AG20443 (cell line): Measurements from ENCODE around the gene LGR4.
"Not testable (repeated sequence)": the region's sequence is repeated elsewhere in the genome, so short reads cannot be mapped to it uniquely, and the experiment has no call there.

Experiments used
- DNase-seq: peaks from one replicate; pipeline ENCODE4 v3.0.0; 2012; ENCODE audit warnings: low spot score, mixed read lengths

LGR4 gene

DNA sequence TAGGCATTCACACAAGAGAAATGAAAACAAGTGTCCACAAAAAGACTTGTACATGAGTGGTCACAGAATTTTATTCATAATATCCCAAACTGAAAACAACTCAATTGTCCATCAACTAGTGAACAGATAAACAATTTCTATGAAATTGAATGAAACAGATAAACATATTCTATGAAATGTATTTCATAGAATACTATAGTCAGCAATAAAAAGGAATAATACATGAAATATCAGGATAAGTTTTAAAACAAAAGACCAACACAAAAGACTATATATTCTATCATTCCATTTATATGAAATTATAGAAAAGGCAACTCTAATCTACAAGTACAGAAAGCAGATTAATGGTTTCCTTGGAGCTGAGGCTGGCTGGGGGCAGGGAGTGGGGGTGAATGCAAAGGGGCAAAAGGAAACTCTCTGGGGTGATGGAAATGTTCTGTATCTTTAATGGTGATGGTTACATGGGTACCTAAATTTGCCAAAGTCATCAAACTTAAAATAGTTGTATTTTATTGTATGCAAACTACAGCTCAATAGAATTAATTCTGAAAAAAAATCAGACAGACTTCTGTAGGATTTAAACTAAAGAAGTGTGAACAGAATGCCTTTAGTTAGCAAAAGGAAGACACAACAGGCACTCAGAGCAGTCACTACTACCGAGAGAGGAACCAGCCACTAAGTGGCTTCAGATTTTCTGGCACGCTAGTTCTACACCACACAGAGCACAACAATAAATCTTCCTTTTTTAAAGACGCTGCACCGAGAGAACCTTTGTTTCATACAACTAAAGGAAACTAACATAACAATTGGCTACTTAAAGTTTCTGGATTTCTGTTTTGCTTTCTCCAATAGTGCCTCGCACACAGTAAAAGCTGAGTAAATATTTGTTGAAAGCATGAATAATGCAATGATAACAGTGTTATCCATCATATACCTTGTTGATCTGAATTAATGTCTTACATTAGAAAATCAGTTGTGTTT, 124.9 kb downstream of the LGR4 start:
- no peak for DNase-seq

DNA sequence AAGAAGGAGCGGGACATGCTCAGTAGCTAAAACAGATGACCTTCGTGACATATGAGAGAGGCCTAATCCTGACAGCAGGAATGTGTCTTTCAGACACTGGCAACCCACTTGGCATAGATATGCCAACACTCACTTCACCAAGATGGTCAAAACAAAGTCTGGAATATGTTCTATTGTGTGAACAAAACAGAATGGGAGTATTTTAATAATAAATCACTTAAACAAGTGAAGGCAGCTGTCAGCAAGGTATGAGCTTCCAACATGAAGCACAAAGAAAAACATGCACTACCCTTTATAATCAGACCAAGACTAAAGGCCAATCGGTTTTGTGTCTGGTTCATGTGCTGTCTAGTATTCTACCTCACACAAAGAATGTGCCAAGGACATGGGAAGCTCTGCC, 132.6 kb downstream of the LGR4 start:
- no peak for DNase-seq

DNA sequence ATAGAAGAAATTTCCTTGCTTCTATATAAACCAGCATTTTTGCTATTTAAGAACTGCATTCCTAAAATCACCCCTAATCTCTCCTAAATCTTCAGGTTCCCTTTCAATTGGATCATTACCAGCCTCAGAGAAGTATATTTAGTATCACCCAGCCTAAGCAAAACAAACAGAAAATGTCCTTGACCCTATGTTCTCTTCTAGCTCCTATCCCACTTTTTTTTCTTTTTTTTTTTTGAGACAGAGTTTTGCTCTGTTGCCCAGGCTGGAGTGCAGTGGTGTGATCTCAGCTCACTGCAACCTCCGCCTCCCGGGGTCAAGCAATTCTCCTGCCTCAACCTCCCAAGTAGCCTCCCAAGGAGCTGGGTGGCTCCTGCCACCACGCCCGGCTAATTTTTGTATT, 137.8 kb downstream of the LGR4 start:
- DNase-seq, result not testable (repeated sequence)

DNA sequence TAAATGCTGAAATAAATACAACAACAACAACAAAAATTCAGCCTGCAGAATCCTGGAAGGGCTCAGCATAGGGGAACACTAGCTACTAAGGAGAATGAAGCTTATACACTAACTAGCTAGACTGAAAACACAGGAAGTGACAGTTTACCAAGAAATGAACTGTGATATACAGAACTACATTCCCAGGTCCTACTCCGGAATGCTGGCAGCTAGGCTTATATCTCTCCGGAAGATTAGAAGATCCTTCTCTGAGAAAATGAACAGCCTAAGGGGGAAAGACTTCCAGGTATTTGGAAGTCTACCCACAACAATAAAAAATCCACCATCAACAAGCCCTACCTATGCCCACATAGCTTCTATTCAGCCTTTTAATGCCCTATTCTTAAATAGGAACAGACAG, 140.6 kb downstream of the LGR4 start:
- no peak for DNase-seq

DNA sequence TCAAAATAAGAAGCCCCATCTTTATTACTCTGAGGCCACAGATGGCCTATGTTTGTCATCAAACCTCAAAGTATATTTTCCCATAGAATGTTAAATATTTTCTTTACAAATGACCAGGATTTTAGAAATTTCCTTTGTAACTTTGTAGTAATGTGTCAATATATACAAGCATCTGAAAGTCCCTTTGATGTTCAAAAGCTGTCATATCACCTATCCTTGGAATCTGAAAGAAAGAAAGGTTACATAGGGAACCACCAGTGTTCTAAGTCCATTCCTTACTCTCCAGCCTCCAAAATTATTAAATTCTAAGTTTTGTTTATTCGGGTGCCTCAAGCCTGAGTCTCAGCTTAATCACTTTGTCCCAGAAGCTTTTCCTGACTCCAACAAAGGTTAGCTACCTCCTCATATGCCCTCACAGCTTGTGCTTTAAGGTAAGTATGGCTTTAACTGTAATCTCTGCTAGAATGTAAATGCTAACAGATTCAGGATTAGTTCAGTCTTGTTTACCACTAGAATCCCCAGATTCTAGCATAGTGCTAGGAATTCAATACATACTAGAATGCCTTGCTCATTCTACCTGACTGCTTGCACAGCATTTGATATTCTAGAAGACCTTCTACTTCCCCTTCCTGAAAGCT, 141.8 kb downstream of the LGR4 start:
- no peak for DNase-seq

DNA sequence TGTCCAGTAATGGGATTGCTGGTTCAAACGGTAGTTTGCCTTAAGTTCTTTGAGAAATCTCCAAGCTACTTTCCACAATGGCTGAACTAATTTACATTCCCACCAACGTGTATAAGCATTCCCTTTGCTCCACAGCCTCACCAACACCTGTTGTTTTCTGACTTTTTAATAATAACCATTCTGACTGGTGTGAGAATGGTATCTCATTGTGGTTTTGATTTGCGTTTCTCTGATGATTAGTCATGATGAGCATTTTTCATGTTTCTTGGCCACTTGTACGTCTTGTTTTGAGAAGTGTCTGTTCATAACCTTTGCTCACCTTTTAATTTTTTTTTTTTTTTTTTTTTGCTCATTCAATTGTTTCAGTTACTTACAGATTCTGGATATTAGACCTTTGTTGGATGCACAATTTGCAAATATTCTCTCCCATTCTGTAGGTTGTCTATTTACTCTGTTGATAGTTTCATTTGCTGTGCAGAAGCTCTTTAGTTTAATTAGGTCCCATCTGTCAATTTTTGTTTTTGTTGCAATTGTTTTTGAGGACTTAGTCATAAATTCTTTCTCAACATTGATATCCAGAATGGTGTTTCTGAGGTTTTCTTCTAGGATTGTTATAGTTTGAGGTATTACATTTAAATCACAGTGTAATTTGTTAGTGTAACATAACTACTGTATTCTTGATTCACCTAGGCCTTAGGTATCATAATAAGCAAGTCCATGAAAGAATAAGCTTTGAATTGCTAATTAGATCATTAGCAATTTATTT, 142.5 kb downstream of the LGR4 start:
- no peak for DNase-seq

DNA sequence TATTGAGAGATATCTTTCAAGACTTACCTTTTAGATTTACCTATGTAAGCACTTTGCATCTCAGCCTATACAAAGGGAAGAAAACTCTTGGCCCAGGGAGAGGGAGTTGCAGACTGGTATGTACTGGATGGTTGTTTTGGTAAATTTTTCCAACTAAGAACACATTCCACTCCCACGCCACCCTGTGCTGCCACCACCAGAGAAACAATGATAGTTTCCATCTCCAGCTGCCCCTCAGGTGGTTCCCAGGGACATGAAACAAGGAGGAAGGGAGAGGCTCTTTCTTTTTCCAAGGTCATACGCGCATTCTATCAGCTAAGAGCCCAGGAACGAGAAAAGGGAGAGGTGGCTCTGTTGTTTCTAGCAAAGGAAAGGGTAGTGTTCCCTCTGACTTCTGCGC, 144.0 kb downstream of the LGR4 start:
- DNase-seq, result no peak

DNA sequence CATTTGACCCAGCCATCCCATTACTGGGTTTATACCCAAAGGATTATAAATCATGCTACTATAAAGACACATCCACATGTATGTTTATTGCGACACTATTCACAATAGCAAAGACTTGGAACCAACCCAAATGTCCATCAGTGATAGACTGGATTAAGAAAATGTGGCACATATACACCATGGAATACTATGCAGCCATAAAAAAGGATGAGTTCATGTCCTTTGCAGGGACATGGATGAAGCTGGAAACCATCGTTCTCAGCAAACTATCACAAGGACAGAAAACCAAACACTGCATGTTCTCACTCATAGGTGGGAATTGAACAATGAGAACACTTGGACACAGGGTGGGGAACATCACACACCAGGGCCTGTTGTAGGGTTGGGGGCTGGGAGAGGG, 145.5 kb downstream of the LGR4 start:
- DNase-seq, result not testable (repeated sequence)

DNA sequence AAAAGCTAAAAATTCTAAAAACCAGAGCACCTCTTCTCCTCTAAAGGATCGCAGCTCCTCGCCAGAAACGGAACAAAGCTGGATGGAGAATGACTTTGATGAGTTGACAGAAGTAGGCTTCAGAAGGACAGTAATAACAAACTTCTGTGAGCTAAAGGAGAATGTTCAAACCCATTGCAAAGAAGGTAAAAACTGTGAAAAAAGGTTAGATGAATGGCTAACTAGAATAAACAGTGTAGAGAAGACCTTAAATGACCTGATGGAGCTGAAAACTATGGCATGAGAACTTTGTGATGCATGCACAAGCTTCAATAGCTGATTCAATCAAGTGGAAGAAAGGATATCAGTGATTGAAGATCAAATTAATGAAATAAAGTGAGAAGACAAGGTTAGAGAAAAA, 150.4 kb downstream of the LGR4 start:
- not testable (repeated sequence) for DNase-seq

DNA sequence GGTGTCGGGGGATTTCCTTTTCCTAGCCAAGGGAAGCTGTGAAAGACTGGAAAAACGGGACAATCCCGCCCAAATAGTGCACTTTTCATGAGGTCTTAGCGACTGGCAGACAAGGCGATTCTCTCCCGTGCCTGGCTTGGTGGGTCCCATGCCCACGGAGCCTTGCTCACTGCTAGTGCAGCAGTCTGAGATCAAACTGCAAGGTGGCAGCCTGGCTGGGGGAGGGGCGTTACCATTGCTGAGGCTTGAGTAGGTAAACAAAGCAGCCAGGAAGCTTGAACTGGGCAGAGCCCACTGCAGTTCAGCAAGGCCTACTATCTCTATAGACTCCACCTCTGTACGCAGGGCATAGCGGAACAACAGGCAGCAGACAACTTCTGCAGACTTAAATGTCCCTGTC, 151.2 kb downstream of the LGR4 start:
- DNase-seq, result not testable (repeated sequence)

DNA sequence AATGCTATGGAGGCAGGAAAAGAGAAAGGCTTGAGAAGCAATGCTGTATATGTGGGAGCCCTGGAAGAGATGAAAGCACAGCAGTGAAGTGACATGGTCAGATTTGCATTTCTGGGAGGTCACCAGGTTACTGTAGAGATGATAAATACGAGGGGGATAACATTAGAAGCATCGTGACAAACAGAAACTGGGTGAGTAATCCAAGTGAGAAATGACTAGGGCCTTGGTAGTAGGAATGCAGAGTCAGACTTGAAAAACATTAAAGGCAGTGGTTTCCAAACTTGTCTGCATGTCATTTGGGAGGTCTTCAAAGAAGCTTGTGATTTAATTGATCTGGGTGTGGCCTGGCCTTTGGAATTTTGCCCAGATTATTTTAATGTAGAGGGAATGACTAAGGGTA, 153.5 kb downstream of the LGR4 start:
- peak; percentile 76 for DNase-seq

DNA sequence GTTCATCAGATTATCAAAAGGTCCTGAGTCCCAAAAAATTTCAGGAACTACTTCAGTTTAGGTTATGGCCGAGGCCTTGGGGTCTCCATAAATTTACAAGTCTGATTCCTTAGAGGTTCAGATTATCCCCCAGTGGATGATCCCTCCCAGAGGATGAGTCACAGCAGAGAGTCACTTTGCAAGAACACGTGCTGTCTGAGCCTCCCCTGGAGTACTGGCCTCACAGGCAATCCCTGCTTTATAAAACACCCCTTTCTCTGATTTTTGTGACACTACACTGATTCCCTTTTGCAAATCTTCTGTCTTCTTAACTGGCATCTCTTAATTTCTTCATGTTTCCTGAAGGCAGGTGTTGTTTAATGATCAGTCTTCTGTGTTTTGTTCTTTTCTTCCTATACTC, 154.8 kb downstream of the LGR4 start:
- peak; percentile 69 for DNase-seq
